Left kidney (tissue), 2 donors: ENCODE results near the gene TMPRSS6. TPM values are rescaled to one million over a fixed set of nuclear protein-coding genes. Genes with fewer than 3 reads are reported as not detected.
A peak's percentile ranks its signal among the peaks of the same experiment; 100 is the strongest.

Experiments
- DNase-seq: peaks from one replicate; pipeline ENCODE4 v3.0.0-alpha.2; 2013
- polyA plus RNA-seq: library from polyadenylated mRNA; unstranded; fragments of 120-200 nt; gene quantifications from one replicate; pipeline ENCODE4 v1.2.1, GENCODE V29; 2013; ENCODE audit not compliant: insufficient read length

The TMPRSS6 gene
- polyA plus RNA-seq, 1 donor: 0.33 TPM

- no peak for DNase-seq
These were observed 45.0 kb downstream of the TMPRSS6 start for GRCh38 chr22:37064553-37064952.

GRCh38 chr22:37063431-37064420 is 45.8 kb downstream of the TMPRSS6 start:
- no peak for DNase-seq

GRCh38 chr22:37062702-37063381 is 46.7 kb downstream of the TMPRSS6 start:
- no peak for DNase-seq

GRCh38 chr22:37062376-37062675 is 47.2 kb downstream of the TMPRSS6 start:
- no peak for DNase-seq

GRCh38 chr22:37061611-37062375 is 47.7 kb downstream of the TMPRSS6 start:
- DNase-seq: no peak

GRCh38 chr22:37060801-37061610 is 48.5 kb downstream of the TMPRSS6 start:
- no peak for DNase-seq

- DNase-seq: no peak
These were observed 49.5 kb downstream of the TMPRSS6 start for GRCh38 chr22:37059876-37060449.

- no peak for DNase-seq
These were observed 50.4 kb downstream of the TMPRSS6 start for GRCh38 chr22:37058917-37059701.

- DNase-seq: no peak
These were observed 51.6 kb downstream of the TMPRSS6 start for GRCh38 chr22:37057796-37058510.

- DNase-seq: no peak
These were observed 52.3 kb downstream of the TMPRSS6 start for GRCh38 chr22:37057226-37057625.

GRCh38 chr22:37056246-37056645 is 53.3 kb downstream of the TMPRSS6 start:
- no peak for DNase-seq

- DNase-seq: no peak
These were observed 54.7 kb downstream of the TMPRSS6 start for GRCh38 chr22:37054600-37055365.

- DNase-seq: no peak
These were observed 55.5 kb downstream of the TMPRSS6 start for GRCh38 chr22:37054056-37054395.

GRCh38 chr22:37053310-37054055 is 56.0 kb downstream of the TMPRSS6 start:
- no peak for DNase-seq

- no peak for DNase-seq
These were observed 56.9 kb downstream of the TMPRSS6 start for GRCh38 chr22:37052386-37053309.

- DNase-seq: peak; percentile 57
These were observed 57.8 kb downstream of the TMPRSS6 start, which contains the start of gene KCTD17 for GRCh38 chr22:37051391-37052385. Gene KCTD17, plus strand, starts transcription at chr22:37051742. Its CDS starts 19 bp downstream, at chr22:37051761.
